ENCODE data around the gene STC2. TPM values are rescaled to one million over a fixed set of nuclear protein-coding genes. Genes with fewer than 3 reads are reported as not detected.
A peak's percentile ranks its signal among the peaks of the same experiment; 100 is the strongest.

Gene STC2
- total and polyA plus RNA-seq, 2 experiments from 2014 or later, result 27.3 to 132 TPM

DNA sequence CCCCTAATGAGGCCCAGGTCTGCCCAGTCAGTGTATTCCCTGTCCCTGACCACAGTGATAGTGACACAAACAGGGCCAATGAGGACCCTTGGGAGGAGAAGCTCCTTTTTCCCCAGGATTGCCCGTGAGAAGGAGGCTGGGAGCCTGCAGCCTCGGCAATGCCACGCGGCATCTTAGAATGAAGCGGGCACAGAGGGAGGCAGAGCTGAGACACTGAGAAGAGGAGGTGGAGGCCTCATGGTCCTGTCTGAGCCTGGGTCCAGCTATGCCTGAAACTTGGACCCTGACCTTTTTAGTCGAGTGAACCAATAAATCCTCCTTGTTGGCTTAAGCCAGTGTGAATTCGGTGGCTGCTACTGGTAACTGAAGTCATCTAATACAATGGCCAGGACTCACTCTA is 28.4 kb downstream of the STC2 start:
- Mint-ChIP-seq H3K4me1 (peaks cover 58% of the 10 kb centered on the region), H3K36me3 (ENCODE audit: low read depth) (no peaks in the 10 kb centered on the region), H3K27me3 (ENCODE audit: insufficient read depth, low read depth, poor library complexity) (peaks cover 22% of the 10 kb centered on the region), H3K9me3 (no peaks in the 10 kb centered on the region), H3K27ac (no peak overlapping the region), H3K4me3 (no peak overlapping the region)
- Histone ChIP-seq H3K27me3 (ENCODE audit: insufficient read depth) (no peaks in the 10 kb centered on the region; the same call in 1 of the 2 replicates), H3F3A (replicated peaks; ENCODE audit: low read depth) (0 out of 2 replicates have a peak, but pooled peaks cover 6% of the 10 kb centered on the region), H3K36me3 (ENCODE audit: insufficient read depth) (no peaks in the 10 kb centered on the region), H3K4me1 (ENCODE audit: insufficient read depth) (peaks cover 37% of the 10 kb centered on the region), H3K4me3 (no peak overlapping the region), H2AFZ (no peak overlapping the region), H3K9me2 (ENCODE audit: insufficient read depth) (no peaks in the 10 kb centered on the region), H3K79me2 (replicated peaks; ENCODE audit: insufficient read depth) (no peaks in the 10 kb centered on the region), H3K4me2 (no peak overlapping the region), H4K20me1 (replicated peaks; ENCODE audit: insufficient read depth) (no peaks in the 10 kb centered on the region), H3K27ac (ENCODE audit: low read depth) (no peak overlapping the region)
- ATAC-seq, result no peak
- DNase-seq (ENCODE audit: low spot score), result no peak
- TF ChIP-seq EZH2 (IDR thresholded peaks at IDR 0.05; ENCODE audit: low read depth, unreplicated experiment) (no peak), ZNF331 (CRISPR knock-in tag; IDR thresholded peaks at IDR 0.05; ENCODE audit: low read depth) (no peak), ZNF114 (CRISPR knock-in tag; IDR thresholded peaks at IDR 0.05) (no peak), NANOG (IDR thresholded peaks at IDR 0.05; ENCODE audit: borderline replicate concordance) (no peak), JUNB (IDR thresholded peaks at IDR 0.05; ENCODE audit: unreplicated experiment) (no peak), POLR2AphosphoS5 (IDR thresholded peaks at IDR 0.05; ENCODE audit: low read depth) (no peak)

DNA sequence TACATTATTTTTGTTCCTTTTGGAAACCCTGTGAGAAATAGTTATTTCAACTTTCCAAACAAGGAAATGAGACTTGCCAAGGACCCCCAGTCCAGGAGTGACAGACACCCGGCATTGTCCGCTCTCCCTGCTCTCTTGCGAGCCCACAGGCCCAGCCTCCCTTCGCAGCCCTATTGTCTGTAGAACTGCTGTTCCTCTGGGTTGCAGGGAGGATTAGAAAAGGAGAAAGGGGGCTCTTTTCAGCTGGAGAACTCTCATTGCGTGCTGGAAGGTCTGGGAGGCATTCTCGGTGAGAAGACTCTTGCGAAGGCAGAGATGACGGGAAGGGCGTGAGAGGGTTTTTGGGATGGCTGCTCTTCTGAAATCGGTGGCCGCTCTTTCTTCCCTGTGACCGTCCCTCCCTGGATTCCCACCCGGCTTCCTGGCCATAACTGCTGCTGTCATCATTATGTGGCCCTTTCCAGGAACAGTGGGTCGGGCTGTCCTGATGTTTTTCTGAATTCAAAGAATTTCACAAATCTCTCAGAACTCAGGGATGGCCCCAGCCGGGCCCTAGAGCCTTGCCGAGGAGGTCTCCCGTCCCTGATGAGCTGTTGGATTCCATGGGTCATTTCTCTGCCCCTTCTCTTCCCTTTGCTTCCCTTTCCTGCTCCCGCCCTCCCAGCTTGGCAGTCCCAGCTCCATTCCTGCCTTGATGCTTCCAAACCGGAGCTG is 29.8 kb downstream of the STC2 start:
- Histone ChIP-seq H3K27ac (ENCODE audit: low read depth) (no peak overlapping the region), H3K27me3 (ENCODE audit: insufficient read depth) (peaks cover 9% of the 10 kb centered on the region), H3K4me3 (no peak overlapping the region), H3K4me2 (no peak overlapping the region), H3K79me2 (replicated peaks; ENCODE audit: insufficient read depth) (no peaks in the 10 kb centered on the region), H3K4me1 (ENCODE audit: insufficient read depth) (peaks cover 31% of the 10 kb centered on the region), H3K36me3 (ENCODE audit: insufficient read depth) (no peaks in the 10 kb centered on the region), H3F3A (replicated peaks; ENCODE audit: low read depth) (0 out of 2 replicates have a peak, but pooled peaks cover 6% of the 10 kb centered on the region), H2AFZ (peak overlapping the region; percentile 47; the same call in 1 of the 2 replicates), H4K20me1 (replicated peaks; ENCODE audit: insufficient read depth) (no peaks in the 10 kb centered on the region), H3K9me2 (ENCODE audit: insufficient read depth) (no peaks in the 10 kb centered on the region)
- peaks cover 24% of the 10 kb centered on the region for H3K27me3 Mint-ChIP-seq (ENCODE audit: insufficient read depth, low read depth, poor library complexity)
- no peak overlapping the region for H3K4me3 Mint-ChIP-seq
- DNase-seq (ENCODE audit: low spot score) (no peak), ATAC-seq (no peak)
- no peaks in the 10 kb centered on the region for H3K36me3 Mint-ChIP-seq (ENCODE audit: low read depth)
- no peaks in the 10 kb centered on the region for H3K9me3 Mint-ChIP-seq
- peaks cover 55% of the 10 kb centered on the region for H3K4me1 Mint-ChIP-seq
- no peak overlapping the region for H3K27ac Mint-ChIP-seq
- no peak for TF ChIP-seq CTCF (conservative IDR thresholded peaks at IDR 0.05; ENCODE audit: low read depth in 2 of 2)
- TF ChIP-seq ZNF331 (CRISPR knock-in tag; IDR thresholded peaks at IDR 0.05; ENCODE audit: low read depth), result no peak
- no peak for TF ChIP-seq NANOG (IDR thresholded peaks at IDR 0.05; ENCODE audit: borderline replicate concordance)
- no peak for TF ChIP-seq CREB1 (CRISPR knock-in tag; IDR thresholded peaks at IDR 0.05; ENCODE audit: low read depth)
- no peak for TF ChIP-seq EZH2phosphoT487 (IDR thresholded peaks at IDR 0.05; ENCODE audit: unreplicated experiment)
- TF ChIP-seq, protein P1, sequence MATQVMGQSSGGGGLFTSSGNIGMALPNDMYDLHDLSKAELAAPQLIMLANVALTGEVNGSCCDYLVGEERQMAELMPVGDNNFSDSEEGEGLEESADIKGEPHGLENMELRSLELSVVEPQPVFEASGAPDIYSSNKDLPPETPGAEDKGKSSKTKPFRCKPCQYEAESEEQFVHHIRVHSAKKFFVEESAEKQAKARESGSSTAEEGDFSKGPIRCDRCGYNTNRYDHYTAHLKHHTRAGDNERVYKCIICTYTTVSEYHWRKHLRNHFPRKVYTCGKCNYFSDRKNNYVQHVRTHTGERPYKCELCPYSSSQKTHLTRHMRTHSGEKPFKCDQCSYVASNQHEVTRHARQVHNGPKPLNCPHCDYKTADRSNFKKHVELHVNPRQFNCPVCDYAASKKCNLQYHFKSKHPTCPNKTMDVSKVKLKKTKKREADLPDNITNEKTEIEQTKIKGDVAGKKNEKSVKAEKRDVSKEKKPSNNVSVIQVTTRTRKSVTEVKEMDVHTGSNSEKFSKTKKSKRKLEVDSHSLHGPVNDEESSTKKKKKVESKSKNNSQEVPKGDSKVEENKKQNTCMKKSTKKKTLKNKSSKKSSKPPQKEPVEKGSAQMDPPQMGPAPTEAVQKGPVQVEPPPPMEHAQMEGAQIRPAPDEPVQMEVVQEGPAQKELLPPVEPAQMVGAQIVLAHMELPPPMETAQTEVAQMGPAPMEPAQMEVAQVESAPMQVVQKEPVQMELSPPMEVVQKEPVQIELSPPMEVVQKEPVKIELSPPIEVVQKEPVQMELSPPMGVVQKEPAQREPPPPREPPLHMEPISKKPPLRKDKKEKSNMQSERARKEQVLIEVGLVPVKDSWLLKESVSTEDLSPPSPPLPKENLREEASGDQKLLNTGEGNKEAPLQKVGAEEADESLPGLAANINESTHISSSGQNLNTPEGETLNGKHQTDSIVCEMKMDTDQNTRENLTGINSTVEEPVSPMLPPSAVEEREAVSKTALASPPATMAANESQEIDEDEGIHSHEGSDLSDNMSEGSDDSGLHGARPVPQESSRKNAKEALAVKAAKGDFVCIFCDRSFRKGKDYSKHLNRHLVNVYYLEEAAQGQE (IDR thresholded peaks at IDR 0.05; ENCODE audit: unreplicated experiment), result no peak

Measured in GM23338 (cell line).